Activated CD8-positive, alpha-beta T cell treated with anti-CD3 and anti-CD28 coated beads for 36 hours (primary cell): ENCODE results near the gene PSMB10. TPM values are rescaled to one million over a fixed set of nuclear protein-coding genes. Genes with fewer than 3 reads are reported as not detected.

Experiments
- ATAC-seq: fragments of 200-7000 bp; cut with Tn5 transposase; one replicate; pipeline ENCODE4 v1.10.0; 2021; ENCODE audit warnings: mild to moderate bottlenecking, moderate library complexity
- CTCF ChIA-PET: fragments of 350-600 bp; sonication (Branson Sonifier 250); formaldehyde crosslinking; loops from one replicate; lab custom pipeline; 2021; ENCODE audit warnings: antibody characterized with exemption; lab: Charles Lee
- POLR2A ChIA-PET: fragments of 350-600 bp; sonication (Branson Sonifier 250); formaldehyde crosslinking; loops from one replicate; lab custom pipeline; 2021; ENCODE audit warnings: antibody characterized with exemption; lab: Charles Lee
- DNase-seq: peaks from one replicate; pipeline ENCODE4 v3.0.0-alpha.2; 2020
- H3K27ac Mint-ChIP-seq: one replicate; pipeline ENCODE4 v1.8.0; 2021; ENCODE audit warnings: mild to moderate bottlenecking, mixed read lengths
- H3K27me3 Mint-ChIP-seq: one replicate; pipeline ENCODE4 v1.8.0; 2021; ENCODE audit warnings: mixed read lengths
- H3K36me3 Mint-ChIP-seq: one replicate; pipeline ENCODE4 v1.8.0; 2021; ENCODE audit warnings: low read depth, mixed read lengths
- H3K4me1 Mint-ChIP-seq: one replicate; pipeline ENCODE4 v1.8.0; 2021; ENCODE audit warnings: low read depth, mixed read lengths
- H3K4me3 Mint-ChIP-seq: one replicate; pipeline ENCODE4 v1.8.0; 2021; ENCODE audit warnings: mild to moderate bottlenecking, moderate library complexity, mixed read lengths
- H3K9me3 Mint-ChIP-seq: one replicate; pipeline ENCODE4 v1.8.0; 2021; ENCODE audit warnings: mixed read lengths
- intact Hi-C: fragments of 100-400 bp; cut with micrococcal nuclease; formaldehyde crosslinking; loops from one replicate; pipeline ENCODE4 v1.10.0; 2022
- total RNA-seq, 2 experiments: library from RNA; stranded (reverse); gene quantifications; one replicate each; pipeline ENCODE4 v1.2.3, GENCODE V29; 2021
- TF ChIP-seq, protein P1 (sequence below): fragments of 200-600 bp; IDR thresholded peaks from one replicate; pipeline ENCODE4 v1.8.0; 2022; ENCODE audit warnings: antibody characterized with exemption, mild to moderate bottlenecking

The PSMB10 gene
- total RNA-seq, 2 experiments from 2014 or later: 205 to 206 TPM

GRCh38 chr16:67933805-67934204, 2.8 kb downstream of the PSMB10 start:
- Mint-ChIP-seq H3K4me1 (peaks cover 26% of the 10 kb centered on the region), H3K27me3 (no peaks in the 10 kb centered on the region), H3K4me3 (peak overlapping the region; percentile 97), H3K9me3 (no peaks in the 10 kb centered on the region), H3K36me3 (peaks cover 46% of the 10 kb centered on the region), H3K27ac (peak overlapping the region; percentile 100)
- POLR2A ChIA-PET: interaction anchor here (0.6 to 3.0 kb wide), 13 partner anchors 8 to 176 kb away, joined by 3 to 15 read pairs (median 3); partner anchors contain the start of gene EDC4
- DNase-seq (no peak), ATAC-seq (no peak)
- intact Hi-C loops: loop anchor here (10.0 kb wide), 1 partner anchor 269 kb away; the partner anchor contains the start of genes ACD, C16orf86, ENKD1 and PARD6A
- TF ChIP-seq, protein P1, sequence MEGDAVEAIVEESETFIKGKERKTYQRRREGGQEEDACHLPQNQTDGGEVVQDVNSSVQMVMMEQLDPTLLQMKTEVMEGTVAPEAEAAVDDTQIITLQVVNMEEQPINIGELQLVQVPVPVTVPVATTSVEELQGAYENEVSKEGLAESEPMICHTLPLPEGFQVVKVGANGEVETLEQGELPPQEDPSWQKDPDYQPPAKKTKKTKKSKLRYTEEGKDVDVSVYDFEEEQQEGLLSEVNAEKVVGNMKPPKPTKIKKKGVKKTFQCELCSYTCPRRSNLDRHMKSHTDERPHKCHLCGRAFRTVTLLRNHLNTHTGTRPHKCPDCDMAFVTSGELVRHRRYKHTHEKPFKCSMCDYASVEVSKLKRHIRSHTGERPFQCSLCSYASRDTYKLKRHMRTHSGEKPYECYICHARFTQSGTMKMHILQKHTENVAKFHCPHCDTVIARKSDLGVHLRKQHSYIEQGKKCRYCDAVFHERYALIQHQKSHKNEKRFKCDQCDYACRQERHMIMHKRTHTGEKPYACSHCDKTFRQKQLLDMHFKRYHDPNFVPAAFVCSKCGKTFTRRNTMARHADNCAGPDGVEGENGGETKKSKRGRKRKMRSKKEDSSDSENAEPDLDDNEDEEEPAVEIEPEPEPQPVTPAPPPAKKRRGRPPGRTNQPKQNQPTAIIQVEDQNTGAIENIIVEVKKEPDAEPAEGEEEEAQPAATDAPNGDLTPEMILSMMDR: no peak
- CTCF ChIA-PET: interaction anchor here (1.1 to 5.2 kb wide), 5 partner anchors 41 to 261 kb away, joined by 3 to 32 read pairs (median 16); partner anchors contain the start of genes NRN1L and PSKH1

GRCh38 chr16:67932462-67932840, 4.2 kb downstream of the PSMB10 start:
- DNase-seq (no peak), ATAC-seq (no peak)
- ChIA-PET CTCF (interaction anchor here (0.8 to 5.3 kb wide), 3 partner anchors 10 to 116 kb away, joined by 3 to 32 read pairs (median 28); partner anchors contain the start of gene NRN1L), POLR2A (interaction anchor here (0.7 to 1.5 kb wide), 6 partner anchors 10 to 51 kb away, joined by 3 to 6 read pairs (median 4); partner anchors contain the start of gene PSKH1)
- Mint-ChIP-seq H3K4me3 (no peak overlapping the region), H3K36me3 (peaks cover 47% of the 10 kb centered on the region), H3K9me3 (no peaks in the 10 kb centered on the region), H3K27me3 (no peaks in the 10 kb centered on the region), H3K27ac (no peak overlapping the region), H3K4me1 (peaks cover 25% of the 10 kb centered on the region)
- intact Hi-C loops: loop anchor here (10.0 kb wide), 1 partner anchor 268 kb away; the partner anchor contains the start of genes ACD, C16orf86, ENKD1 and PARD6A
- TF ChIP-seq, protein P1: no peak

DNA sequence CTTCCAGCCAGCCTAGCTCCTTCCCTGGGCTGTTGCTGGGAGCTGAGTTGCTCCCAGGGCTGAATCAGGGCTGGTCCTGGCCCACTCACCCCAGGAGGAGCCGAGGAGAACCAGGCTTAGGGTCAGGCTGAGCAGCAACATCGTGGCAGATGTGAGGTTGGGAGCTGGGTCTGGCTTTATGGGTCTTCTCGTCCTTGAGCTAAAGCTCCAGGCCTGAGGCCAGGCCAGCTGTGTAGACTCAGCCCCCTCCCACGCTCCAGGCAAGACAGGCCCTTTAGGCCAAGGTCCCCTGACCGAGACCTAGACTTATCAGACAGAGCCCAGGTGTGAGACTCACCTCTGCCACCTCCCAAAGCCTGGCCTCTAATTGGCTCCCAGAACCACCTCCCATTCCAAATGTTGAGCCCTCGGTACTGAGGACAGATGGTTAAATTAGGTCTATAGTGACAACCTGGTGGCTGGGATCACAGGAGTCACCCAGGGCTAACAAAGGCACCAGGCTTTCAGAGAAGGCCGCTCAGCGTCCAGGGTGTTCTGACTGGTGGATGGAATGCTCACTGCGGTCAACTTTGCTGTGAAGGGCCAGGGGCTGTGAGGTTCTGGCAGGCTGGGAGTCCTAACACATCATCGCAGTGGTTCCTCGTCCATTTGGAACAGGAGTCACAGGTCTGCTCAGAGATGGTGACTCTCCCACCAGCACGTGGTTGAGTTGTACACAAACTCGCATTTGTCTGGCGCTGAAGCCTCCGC, 4.8 kb downstream of the PSMB10 start, which contains the start of gene CTRL:
TSS of gene CTRL (minus strand) at position 151 of the 750 bp plus-strand sequence. CDS start at position 141, 10 bp downstream.
- Mint-ChIP-seq H3K4me1 (peaks cover 20% of the 10 kb centered on the region), H3K4me3 (no peak within 1 kb of the TSS), H3K27me3 (no peaks in the 10 kb centered on the region), H3K27ac (peak within 1 kb of the TSS; percentile 5), H3K9me3 (no peaks in the 10 kb centered on the region), H3K36me3 (peaks cover 41% of the 10 kb centered on the region)
- ChIA-PET POLR2A (interaction anchor here (0.7 to 1.5 kb wide), 7 partner anchors 9 to 50 kb away, joined by 3 to 6 read pairs (median 4); partner anchors contain the start of gene PSKH1), CTCF (interaction anchor here (1.5 to 5.3 kb wide), 3 partner anchors 39 to 116 kb away, joined by 3 to 32 read pairs (median 28); partner anchors contain the start of genes NRN1L and PSKH1)
- ATAC-seq (no peak), DNase-seq (no peak)
- intact Hi-C loops: loop anchor here (10.0 kb wide), 1 partner anchor 267 kb away; the partner anchor contains the start of genes ACD, C16orf86, ENKD1 and PARD6A
- TF ChIP-seq, protein P1: no peak

DNA sequence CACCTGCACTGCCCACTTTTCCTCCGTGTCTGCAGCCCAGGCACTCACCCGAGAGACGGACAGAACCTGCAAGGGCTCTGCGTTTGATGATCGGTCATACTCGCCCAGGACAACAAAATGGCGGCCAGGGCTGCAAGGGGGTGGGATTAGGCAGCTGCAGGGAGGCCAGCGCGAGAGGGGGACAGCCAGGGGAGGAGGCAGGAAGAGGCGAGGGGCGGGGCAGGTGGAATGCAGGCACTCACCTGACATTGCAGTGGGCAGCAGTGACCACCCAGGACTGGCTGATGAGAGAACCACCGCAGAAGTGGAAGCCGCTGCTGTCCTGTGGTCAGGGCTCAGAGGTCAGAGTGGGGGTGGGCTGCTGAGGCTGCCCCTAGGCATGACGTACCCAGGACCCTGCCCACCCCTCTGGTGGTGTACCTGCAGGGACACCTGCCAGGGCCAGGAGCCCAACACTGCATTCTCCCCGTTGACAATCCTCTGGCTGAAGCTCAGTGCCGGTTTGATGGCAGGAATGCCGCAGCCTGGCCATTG, 5.9 kb downstream of the PSMB10 start:
- Mint-ChIP-seq H3K27me3 (no peaks in the 10 kb centered on the region), H3K9me3 (no peaks in the 10 kb centered on the region), H3K4me3 (no peak overlapping the region), H3K36me3 (peaks cover 31% of the 10 kb centered on the region), H3K27ac (no peak overlapping the region), H3K4me1 (peaks cover 18% of the 10 kb centered on the region)
- POLR2A ChIA-PET: interaction anchor here (0.6 to 1.5 kb wide), 6 partner anchors 8 to 88 kb away, joined by 3 to 6 read pairs (median 3); no protein-coding TSS in a partner anchor
- ATAC-seq: no peak
- CTCF ChIA-PET: interaction anchor here (1.1 to 5.3 kb wide), 4 partner anchors 10 to 115 kb away, joined by 3 to 32 read pairs (median 16); partner anchors contain the start of genes NRN1L and PSKH1
- intact Hi-C loops: loop anchor here (10.0 kb wide), 1 partner anchor 266 kb away; the partner anchor contains the start of genes ACD, C16orf86, ENKD1 and PARD6A
- TF ChIP-seq, protein P1: no peak
- no peak for DNase-seq
